GM19035 (cell line): Measurements from ENCODE around the gene CSE1L.
"Not testable (repeated sequence)": the region's sequence is repeated elsewhere in the genome, so short reads cannot be mapped to it uniquely, and the experiment has no call there.

Source experiments
- ATAC-seq: cut with Tn5 transposase; IDR thresholded peaks from one replicate; pipeline ENCODE4 v1.9.1; 2021; ENCODE audit not compliant: unreplicated experiment

The CSE1L gene

GRCh38 chr20:49074521-49074920, 28.4 kb downstream of the CSE1L start:
- no peak for ATAC-seq

GRCh38 chr20:49078310-49078709, 32.2 kb downstream of the CSE1L start:
- no peak for ATAC-seq

- not testable (repeated sequence) for ATAC-seq
These were observed 36.2 kb downstream of the CSE1L start for GRCh38 chr20:49082295-49082694.

- ATAC-seq: no peak
These were observed 45.0 kb downstream of the CSE1L start for GRCh38 chr20:49091104-49091503.

- no peak for ATAC-seq
These were observed 45.6 kb downstream of the CSE1L start for GRCh38 chr20:49091762-49092161.

GRCh38 chr20:49096203-49096730, 50.2 kb downstream of the CSE1L start:
- ATAC-seq: no peak

GRCh38 chr20:49097159-49097558, 51.0 kb downstream of the CSE1L start:
- no peak for ATAC-seq

- no peak for ATAC-seq
These were observed 52.0 kb downstream of the CSE1L start for GRCh38 chr20:49098136-49098535.

GRCh38 chr20:49099011-49099410, 52.9 kb downstream of the CSE1L start:
- ATAC-seq: no peak

- ATAC-seq: not testable (repeated sequence)
These were observed 54.2 kb downstream of the CSE1L start for GRCh38 chr20:49100292-49100691.

- no peak for ATAC-seq
These were observed 54.9 kb downstream of the CSE1L start for GRCh38 chr20:49100972-49101371.

GRCh38 chr20:49103019-49103418, 56.9 kb downstream of the CSE1L start:
- no peak for ATAC-seq

GRCh38 chr20:49103647-49104364, 57.7 kb downstream of the CSE1L start:
- ATAC-seq: no peak

GRCh38 chr20:49104365-49104648, 58.2 kb downstream of the CSE1L start:
- no peak for ATAC-seq

- not testable (repeated sequence) for ATAC-seq
These were observed 59.0 kb downstream of the CSE1L start for GRCh38 chr20:49104979-49105547.

GRCh38 chr20:49106328-49106727, 60.2 kb downstream of the CSE1L start:
- ATAC-seq: no peak

GRCh38 chr20:49110767-49111694, 64.9 kb downstream of the CSE1L start:
- no peak for ATAC-seq

GRCh38 chr20:49112596-49113274, 66.6 kb downstream of the CSE1L start:
- ATAC-seq: no peak

GRCh38 chr20:49115564-49115963, 69.5 kb downstream of the CSE1L start:
- no peak for ATAC-seq

GRCh38 chr20:49118307-49118706, 72.2 kb downstream of the CSE1L start:
- no peak for ATAC-seq

GRCh38 chr20:49119988-49120387, 73.9 kb downstream of the CSE1L start:
- ATAC-seq: no peak
